Progenitor cell of endocrine pancreas (in vitro differentiated cells): ENCODE measurements around the gene RBM3. TPM values are rescaled to one million over a fixed set of nuclear protein-coding genes. Genes with fewer than 3 reads are reported as not detected.
"Not testable (repeated sequence)": the region's sequence is repeated elsewhere in the genome, so short reads cannot be mapped to it uniquely, and the experiment has no call there.

Experiments
- DNase-seq: peaks from one replicate; pipeline ENCODE4 v3.0.0; 2021; ENCODE audit warnings: low spot score; ENCODE audit not compliant: unreplicated experiment
- H3K27ac Mint-ChIP-seq: 2 replicates; pipeline ENCODE4 v1.8.0; 2021; ENCODE audit warnings: mild to moderate bottlenecking, moderate library complexity, mixed read lengths
- H3K27me3 Mint-ChIP-seq: 2 replicates; pipeline ENCODE4 v1.8.0; 2021; ENCODE audit warnings: mixed read lengths
- H3K36me3 Mint-ChIP-seq: 2 replicates; pipeline ENCODE4 v1.8.0; 2022; ENCODE audit warnings: mixed read lengths; ENCODE audit not compliant: insufficient read depth
- H3K4me1 Mint-ChIP-seq: 2 replicates; pipeline ENCODE4 v1.8.0; 2021; ENCODE audit warnings: low read depth, mixed read lengths
- H3K4me3 Mint-ChIP-seq: 2 replicates; pipeline ENCODE4 v1.8.0; 2021; ENCODE audit warnings: low read depth, mild to moderate bottlenecking, moderate library complexity, mixed read lengths
- H3K9me3 Mint-ChIP-seq: 2 replicates; pipeline ENCODE4 v1.8.0; 2021; ENCODE audit warnings: low read depth, mixed read lengths
- CTCF ChIP-seq: fragments of 200-600 bp; sonication (generic); IDR thresholded peaks from one replicate; pipeline ENCODE4 v1.5.0; 2021; ENCODE audit warnings: antibody characterized with exemption, mild to moderate bottlenecking; ENCODE audit not compliant: unreplicated experiment
- long read RNA-seq: library from polyadenylated mRNA; unstranded; transcript quantifications from one replicate; pipeline ENCODE4 v2.0.0, GENCODE V29; 2020
- total RNA-seq: library from RNA; stranded (reverse); gene quantifications from 2 replicates; pipeline ENCODE4 v1.2.1, GENCODE V29; 2021

Gene RBM3
- total RNA-seq = 140 and 169 TPM in 2 replicates
- long read RNA-seq, transcript RBM3-202 (6 exons, 1,130 nt) = minor isoform, 11 of 264 reads
- long read RNA-seq, transcript RBM3-204 (8 exons, 1,375 nt) = minor isoform, 7 of 264 reads
- long read RNA-seq, transcript RBM3-203 (7 exons, 2,162 nt) = major isoform, 194 of 264 reads
- long read RNA-seq, partial matches to known transcripts = 22 of 264 reads
- long read RNA-seq, other reads (novel, unspliced or antisense) = 25 of 264 reads

- no peaks in the 10 kb centered on the region for H3K27me3 Mint-ChIP-seq
These were observed at the start of gene RBM3 for GRCh38 chrX:48574270-48575266. TSS of gene RBM3 (plus strand) at chrX:48574484. CDS start at chrX:48575181, 697 bp downstream.

GRCh38 chrX:48525853-48526252 is 48.4 kb upstream of the RBM3 start:
- H3K27ac Mint-ChIP-seq, H3K36me3 Mint-ChIP-seq, H3K9me3 Mint-ChIP-seq, H3K4me1 Mint-ChIP-seq, DNase-seq, H3K27me3 Mint-ChIP-seq, H3K4me3 Mint-ChIP-seq: not testable (repeated sequence)

More at GRCh38 chrX:48574270-48575266, at the start of gene RBM3:
- Mint-ChIP-seq H3K36me3 (peaks cover 18% of the 10 kb centered on the region), H3K9me3 (peaks cover 11% of the 10 kb centered on the region), H3K4me3 (peak within 1 kb of the TSS; percentile 93), H3K4me1 (peaks cover 9% of the 10 kb centered on the region), H3K27ac (peak within 1 kb of the TSS; percentile 99)
- DNase-seq = peak; percentile 66
- peak; percentile 42 for TF ChIP-seq CTCF

- Mint-ChIP-seq H3K27me3 (no peaks in the 10 kb centered on the region), H3K36me3 (peaks cover 7% of the 10 kb centered on the region), H3K9me3 (peaks cover 24% of the 10 kb centered on the region), H3K4me3 (no peak overlapping the region), H3K4me1 (no peaks in the 10 kb centered on the region), H3K27ac (no peak overlapping the region)
- no peak for DNase-seq
- TF ChIP-seq CTCF = no peak
These were observed 43.5 kb upstream of the RBM3 start for GRCh38 chrX:48530736-48531135.

- no peak for TF ChIP-seq CTCF
- H3K36me3 Mint-ChIP-seq = peaks cover 7% of the 10 kb centered on the region
- H3K4me1 Mint-ChIP-seq = no peaks in the 10 kb centered on the region
- H3K27me3 Mint-ChIP-seq = no peaks in the 10 kb centered on the region
- no peak overlapping the region for H3K4me3 Mint-ChIP-seq
- no peak for DNase-seq
- H3K9me3 Mint-ChIP-seq = peaks cover 24% of the 10 kb centered on the region
- peak overlapping the region; percentile 3 for H3K27ac Mint-ChIP-seq
These were observed 42.8 kb upstream of the RBM3 start for GRCh38 chrX:48531358-48531959.

GRCh38 chrX:48532161-48532560 is 42.1 kb upstream of the RBM3 start:
- peak overlapping the region; percentile 3 for H3K27ac Mint-ChIP-seq
- peaks cover 24% of the 10 kb centered on the region for H3K9me3 Mint-ChIP-seq
- H3K27me3 Mint-ChIP-seq = no peaks in the 10 kb centered on the region
- DNase-seq = no peak
- no peak for TF ChIP-seq CTCF
- H3K4me1 Mint-ChIP-seq = no peaks in the 10 kb centered on the region
- H3K4me3 Mint-ChIP-seq = no peak overlapping the region
- peaks cover 7% of the 10 kb centered on the region for H3K36me3 Mint-ChIP-seq
